ENCODE measurements around the gene DTYMK.
A peak's percentile ranks its signal among the peaks of the same experiment; 100 is the strongest.

The DTYMK gene

DNA sequence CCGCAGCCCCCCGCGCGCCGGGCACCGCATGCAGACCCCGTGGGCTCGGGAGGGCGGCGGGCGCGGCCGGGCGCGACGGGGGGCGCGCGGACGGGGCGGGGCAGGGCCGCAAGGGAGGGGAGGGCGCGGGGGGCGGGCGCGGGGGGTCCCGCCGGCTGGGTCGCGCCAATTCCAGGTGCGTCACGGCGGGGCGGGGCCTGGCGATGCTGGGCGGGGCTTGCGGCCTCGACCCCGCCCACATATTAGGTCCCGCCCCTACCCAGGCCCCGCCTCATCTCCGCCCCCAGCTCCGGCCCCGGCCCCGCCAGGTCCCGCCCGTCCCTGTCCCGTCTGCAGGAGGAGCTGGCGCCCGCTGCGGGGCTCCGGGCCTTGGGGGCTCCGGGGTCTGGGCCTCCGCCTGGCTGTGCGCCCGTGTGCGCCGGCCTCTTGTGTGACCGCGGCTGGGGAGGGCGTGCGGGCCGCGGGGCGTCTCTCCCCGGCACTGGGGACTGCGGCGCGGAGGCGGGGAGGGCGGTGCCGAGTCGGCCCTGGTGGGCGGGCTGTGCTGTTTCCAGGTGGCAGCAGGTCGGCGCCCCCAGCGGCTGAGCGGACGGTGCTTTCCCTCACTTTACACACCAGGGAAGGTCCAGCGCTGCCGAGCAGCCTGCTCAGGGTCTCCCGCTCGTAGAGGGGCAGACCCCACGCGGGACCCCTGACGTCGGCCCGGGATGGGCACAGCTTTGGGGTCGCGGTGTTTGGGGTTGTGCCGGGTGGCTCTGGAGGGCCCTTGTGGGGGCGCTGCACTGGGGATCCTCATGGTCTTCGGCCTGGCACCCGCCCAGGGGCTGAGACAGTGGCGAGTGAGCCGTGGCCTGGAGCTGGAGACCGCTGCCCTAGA lies 15.8 kb upstream of the DTYMK start (continued):
- TF ChIP-seq SCRT2 (tag by site-specific recombination; IDR thresholded peaks at IDR 0.05) (no peak), PRDM4 (tag by site-specific recombination; IDR thresholded peaks at IDR 0.05) (no peak), ZNF529 (tag by site-specific recombination; IDR thresholded peaks at IDR 0.05; ENCODE audit: insufficient replicate concordance) (no peak), SP2 (tag by site-specific recombination; IDR thresholded peaks at IDR 0.05) (peak; percentile 38), ZBTB20 (tag by site-specific recombination; IDR thresholded peaks at IDR 0.05) (0 out of 2 replicates have a peak, but pooled peaks have one; percentile 33), KLF1 (tag by site-specific recombination; IDR thresholded peaks at IDR 0.05) (0 out of 2 replicates have a peak, but pooled peaks have one; percentile 37), WT1 (tag by site-specific recombination; IDR thresholded peaks at IDR 0.05) (no peak)
- TF ChIP-seq, protein P1, sequence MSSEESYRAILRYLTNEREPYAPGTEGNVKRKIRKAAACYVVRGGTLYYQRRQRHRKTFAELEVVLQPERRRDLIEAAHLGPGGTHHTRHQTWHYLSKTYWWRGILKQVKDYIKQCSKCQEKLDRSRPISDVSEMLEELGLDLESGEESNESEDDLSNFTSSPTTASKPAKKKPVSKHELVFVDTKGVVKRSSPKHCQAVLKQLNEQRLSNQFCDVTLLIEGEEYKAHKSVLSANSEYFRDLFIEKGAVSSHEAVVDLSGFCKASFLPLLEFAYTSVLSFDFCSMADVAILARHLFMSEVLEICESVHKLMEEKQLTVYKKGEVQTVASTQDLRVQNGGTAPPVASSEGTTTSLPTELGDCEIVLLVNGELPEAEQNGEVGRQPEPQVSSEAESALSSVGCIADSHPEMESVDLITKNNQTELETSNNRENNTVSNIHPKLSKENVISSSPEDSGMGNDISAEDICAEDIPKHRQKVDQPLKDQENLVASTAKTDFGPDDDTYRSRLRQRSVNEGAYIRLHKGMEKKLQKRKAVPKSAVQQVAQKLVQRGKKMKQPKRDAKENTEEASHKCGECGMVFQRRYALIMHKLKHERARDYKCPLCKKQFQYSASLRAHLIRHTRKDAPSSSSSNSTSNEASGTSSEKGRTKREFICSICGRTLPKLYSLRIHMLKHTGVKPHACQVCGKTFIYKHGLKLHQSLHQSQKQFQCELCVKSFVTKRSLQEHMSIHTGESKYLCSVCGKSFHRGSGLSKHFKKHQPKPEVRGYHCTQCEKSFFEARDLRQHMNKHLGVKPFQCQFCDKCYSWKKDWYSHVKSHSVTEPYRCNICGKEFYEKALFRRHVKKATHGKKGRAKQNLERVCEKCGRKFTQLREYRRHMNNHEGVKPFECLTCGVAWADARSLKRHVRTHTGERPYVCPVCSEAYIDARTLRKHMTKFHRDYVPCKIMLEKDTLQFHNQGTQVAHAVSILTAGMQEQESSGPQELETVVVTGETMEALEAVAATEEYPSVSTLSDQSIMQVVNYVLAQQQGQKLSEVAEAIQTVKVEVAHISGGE (tag by site-specific recombination; conservative IDR thresholded peaks at IDR 0.05; ENCODE audit: low read depth), result no peak

DNA sequence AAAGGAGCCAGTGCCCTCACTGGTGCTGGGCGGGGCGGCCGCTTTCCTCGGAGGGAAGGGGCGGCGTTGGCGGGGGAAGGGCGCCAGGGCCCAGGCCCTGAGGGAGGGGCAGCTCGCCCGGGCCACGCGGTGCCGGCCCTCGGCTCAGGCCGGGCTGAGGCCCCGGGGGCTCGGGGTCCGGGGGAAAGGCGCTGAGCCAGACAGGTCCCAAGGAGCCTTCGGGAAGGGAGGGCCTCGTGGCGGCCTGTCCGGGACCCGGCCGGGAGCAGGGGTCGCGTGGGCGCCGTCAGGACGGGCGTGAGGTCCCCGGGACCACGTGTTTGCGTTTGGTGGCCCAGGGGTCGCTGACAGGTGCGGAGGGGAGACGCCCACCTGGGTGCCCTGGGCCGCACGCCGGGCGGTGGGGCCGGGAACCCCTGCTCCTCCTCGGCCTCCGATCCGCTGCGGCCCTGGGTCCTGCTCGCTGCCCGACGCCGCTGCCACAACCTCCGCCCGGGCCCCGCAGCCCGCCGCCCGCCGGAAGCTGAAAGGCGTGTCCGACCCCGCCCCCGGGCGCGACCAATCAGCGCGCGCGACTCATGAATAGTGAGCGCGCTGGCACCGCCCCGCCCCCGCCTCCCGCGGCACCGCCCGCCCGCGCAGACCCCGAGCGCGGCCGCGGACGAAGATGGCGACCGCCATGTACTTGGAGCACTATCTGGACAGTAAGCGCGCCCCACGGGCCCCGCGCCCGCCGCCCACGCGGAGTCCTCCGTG lies 15.0 kb upstream of the DTYMK start, which contains the start of gene ING5:
Gene ING5 (plus strand): TSS at position 641 of the 756 bp plus-strand sequence. CDS start 27 bp downstream, at position 668.
- Histone ChIP-seq H3K36me3 (ENCODE audit: control insufficient read depth in 2 of 2, insufficient read depth in 1 of 2, low read length in 2 of 2) (peaks cover 8 to 26% of the 10 kb centered on the region in 2 experiments; a peak in 2 of 3 replicates), H3K9me3 (ENCODE audit: control insufficient read depth, insufficient read depth, low read depth, low read length) (no peaks in the 10 kb centered on the region), H3K4me1 (ENCODE audit: control insufficient read depth, insufficient read depth, low read length) (peaks cover 6% of the 10 kb centered on the region), H3K4me3 (ENCODE audit: low read depth, low read length) (peak within 1 kb of the TSS; percentile 82), H3K27ac (ENCODE audit: extremely low read depth, low read depth, low read length) (peak within 1 kb of the TSS; percentile 89)
- CTCF ChIA-PET, result interaction anchor here (0.6 to 1.7 kb wide), 6 partner anchors 13 to 177 kb away, joined by 3 to 5 read pairs (median 4); partner anchors contain the start of gene DTYMK
- POLR2A ChIA-PET, result interaction anchor here (0.8 to 6.3 kb wide), 14 partner anchors 10 to 692 kb away, joined by 3 to 58 read pairs (median 5); partner anchors contain the start of genes D2HGDH, DTYMK, HDLBP and PASK
- TF ChIP-seq ZBTB8A (tag by site-specific recombination; IDR thresholded peaks at IDR 0.05) (peak; percentile 97), ZNF16 (tag by site-specific recombination; IDR thresholded peaks at IDR 0.05; ENCODE audit: low read depth) (no peak), ZNF600 (tag by site-specific recombination; IDR thresholded peaks at IDR 0.05) (peak; percentile 62; the same call in 1 of the 2 replicates), ZNF133 (tag by site-specific recombination; IDR thresholded peaks at IDR 0.05) (no peak), SP3 (tag by site-specific recombination; IDR thresholded peaks at IDR 0.05) (peak; percentile 59), BCL6B (tag by site-specific recombination; IDR thresholded peaks at IDR 0.05) (no peak), CTCF (tag by site-specific recombination; IDR thresholded peaks at IDR 0.05) (no peak), ZXDB (tag by site-specific recombination; IDR thresholded peaks at IDR 0.05) (peak; percentile 84), ZNF366 (tag by site-specific recombination; conservative IDR thresholded peaks at IDR 0.05) (no peak), ZFP69B (tag by site-specific recombination; IDR thresholded peaks at IDR 0.05) (peak; percentile 49; the same call in 1 of the 2 replicates), ZNF670 (tag by site-specific recombination; IDR thresholded peaks at IDR 0.05; ENCODE audit: low read depth) (no peak)
- TF ChIP-seq, protein P2, sequence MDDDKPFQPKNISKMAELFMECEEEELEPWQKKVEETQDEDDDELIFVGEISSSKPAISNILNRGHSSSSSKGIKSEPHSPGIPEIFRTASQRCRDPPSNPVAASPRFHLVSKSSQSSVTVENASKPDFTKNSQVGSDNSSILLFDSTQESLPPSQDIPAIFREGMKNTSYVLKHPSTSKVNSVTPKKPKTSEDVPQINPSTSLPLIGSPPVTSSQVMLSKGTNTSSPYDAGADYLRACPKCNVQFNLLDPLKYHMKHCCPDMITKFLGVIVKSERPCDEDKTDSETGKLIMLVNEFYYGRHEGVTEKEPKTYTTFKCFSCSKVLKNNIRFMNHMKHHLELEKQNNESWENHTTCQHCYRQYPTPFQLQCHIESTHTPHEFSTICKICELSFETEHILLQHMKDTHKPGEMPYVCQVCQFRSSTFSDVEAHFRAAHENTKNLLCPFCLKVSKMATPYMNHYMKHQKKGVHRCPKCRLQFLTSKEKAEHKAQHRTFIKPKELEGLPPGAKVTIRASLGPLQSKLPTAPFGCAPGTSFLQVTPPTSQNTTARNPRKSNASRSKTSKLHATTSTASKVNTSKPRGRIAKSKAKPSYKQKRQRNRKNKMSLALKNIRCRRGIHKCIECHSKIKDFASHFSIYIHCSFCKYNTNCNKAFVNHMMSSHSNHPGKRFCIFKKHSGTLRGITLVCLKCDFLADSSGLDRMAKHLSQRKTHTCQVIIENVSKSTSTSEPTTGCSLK (tag by site-specific recombination; IDR thresholded peaks at IDR 0.05), result no peak
- TF ChIP-seq, protein P3, sequence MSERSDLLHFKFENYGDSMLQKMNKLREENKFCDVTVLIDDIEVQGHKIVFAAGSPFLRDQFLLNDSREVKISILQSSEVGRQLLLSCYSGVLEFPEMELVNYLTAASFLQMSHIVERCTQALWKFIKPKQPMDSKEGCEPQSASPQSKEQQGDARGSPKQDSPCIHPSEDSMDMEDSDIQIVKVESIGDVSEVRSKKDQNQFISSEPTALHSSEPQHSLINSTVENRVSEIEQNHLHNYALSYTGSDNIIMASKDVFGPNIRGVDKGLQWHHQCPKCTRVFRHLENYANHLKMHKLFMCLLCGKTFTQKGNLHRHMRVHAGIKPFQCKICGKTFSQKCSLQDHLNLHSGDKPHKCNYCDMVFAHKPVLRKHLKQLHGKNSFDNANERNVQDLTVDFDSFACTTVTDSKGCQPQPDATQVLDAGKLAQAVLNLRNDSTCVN (tag by site-specific recombination; optimal IDR thresholded peaks at IDR 0.05), result peak; percentile 60
